ENCODE results near the gene ITM2C.

DNA sequence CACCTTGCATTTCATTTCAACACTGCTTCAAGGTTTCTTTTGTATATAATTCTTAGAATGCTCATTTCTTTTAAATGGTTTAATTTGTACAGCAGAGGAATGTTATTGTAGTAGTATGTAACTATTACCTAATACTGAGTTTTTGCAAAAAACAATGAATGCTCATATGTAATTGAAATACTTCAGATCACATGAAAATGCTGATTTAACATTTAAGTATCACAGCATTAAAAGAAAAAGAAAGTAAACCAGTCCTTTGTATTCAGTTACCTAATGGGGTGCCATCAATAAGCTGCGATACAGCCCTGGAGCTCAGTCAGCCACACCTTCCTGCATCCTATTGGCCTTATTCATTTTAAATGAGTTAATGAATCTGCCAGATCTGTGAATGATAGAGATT lies 45.3 kb upstream of the ITM2C start:
- TF ChIP-seq, protein P1, sequence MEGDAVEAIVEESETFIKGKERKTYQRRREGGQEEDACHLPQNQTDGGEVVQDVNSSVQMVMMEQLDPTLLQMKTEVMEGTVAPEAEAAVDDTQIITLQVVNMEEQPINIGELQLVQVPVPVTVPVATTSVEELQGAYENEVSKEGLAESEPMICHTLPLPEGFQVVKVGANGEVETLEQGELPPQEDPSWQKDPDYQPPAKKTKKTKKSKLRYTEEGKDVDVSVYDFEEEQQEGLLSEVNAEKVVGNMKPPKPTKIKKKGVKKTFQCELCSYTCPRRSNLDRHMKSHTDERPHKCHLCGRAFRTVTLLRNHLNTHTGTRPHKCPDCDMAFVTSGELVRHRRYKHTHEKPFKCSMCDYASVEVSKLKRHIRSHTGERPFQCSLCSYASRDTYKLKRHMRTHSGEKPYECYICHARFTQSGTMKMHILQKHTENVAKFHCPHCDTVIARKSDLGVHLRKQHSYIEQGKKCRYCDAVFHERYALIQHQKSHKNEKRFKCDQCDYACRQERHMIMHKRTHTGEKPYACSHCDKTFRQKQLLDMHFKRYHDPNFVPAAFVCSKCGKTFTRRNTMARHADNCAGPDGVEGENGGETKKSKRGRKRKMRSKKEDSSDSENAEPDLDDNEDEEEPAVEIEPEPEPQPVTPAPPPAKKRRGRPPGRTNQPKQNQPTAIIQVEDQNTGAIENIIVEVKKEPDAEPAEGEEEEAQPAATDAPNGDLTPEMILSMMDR (conservative IDR thresholded peaks at IDR 0.05; ENCODE audit: low read length), result no peak
- no peak for TF ChIP-seq EZH2phosphoT487 (IDR thresholded peaks at IDR 0.05; ENCODE audit: borderline replicate concordance)
